HG03064 (cell line): ENCODE data around the gene AP1M2.
"Not testable (repeated sequence)": the region's sequence is repeated elsewhere in the genome, so short reads cannot be mapped to it uniquely, and the experiment has no call there.

ENCODE experiments used
- ATAC-seq: cut with Tn5 transposase; IDR thresholded peaks from one replicate; pipeline ENCODE4 v1.9.1; 2021; ENCODE audit warnings: low read depth; ENCODE audit not compliant: unreplicated experiment

Gene AP1M2

DNA sequence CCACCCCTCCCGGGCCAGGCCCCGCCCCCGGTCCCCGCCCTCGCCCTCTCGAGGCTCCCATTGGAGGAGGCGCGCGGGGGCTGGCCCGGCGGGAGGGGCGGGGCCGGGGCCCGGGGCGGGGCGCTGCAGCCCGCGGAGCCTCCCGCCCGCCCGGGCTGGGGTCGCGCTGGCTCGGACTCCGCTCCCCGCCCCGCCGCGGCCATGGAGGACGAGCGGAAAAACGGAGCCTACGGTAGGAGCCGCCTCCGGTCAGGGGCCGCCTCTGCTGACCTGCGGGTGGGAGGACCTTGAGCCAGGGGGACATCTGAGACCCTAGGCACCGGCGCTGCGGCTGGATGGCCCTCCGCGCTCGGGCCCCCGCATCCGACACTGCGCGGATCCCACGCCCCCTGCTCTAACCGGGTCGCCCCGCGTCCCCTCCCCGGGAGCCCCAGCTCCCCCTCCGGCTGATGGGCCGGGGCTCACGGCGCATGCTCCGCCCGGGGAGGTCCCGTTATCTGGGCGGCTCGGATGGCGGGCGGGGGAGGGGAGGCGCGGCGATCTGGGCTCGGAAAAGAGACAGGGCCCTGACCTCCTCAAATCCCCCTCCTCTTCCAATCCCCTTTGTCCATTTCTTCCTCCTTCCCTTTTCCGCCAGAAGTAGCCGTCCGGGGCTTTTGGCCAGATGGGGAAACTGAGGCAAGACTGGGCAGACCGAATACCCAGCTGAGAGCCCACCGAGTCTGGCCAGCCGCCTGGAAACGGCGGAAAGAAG, 15.4 kb upstream of the AP1M2 start:
- peak; percentile 43 for ATAC-seq

DNA sequence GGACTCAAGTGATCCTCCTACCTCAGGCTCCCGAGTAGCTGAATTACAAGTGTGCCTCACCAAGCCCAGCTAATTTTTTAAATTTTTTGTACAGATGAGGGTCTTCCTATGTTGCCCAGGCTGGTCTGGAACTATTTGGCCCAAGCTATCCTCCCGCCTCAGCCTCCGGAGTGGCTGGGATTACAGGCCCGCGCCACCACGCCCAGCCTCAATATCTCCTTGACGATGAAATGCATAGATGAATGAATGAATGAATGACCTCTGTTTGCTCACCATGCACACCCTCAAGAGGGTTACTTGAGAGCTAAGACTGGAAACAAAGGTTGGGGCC, 14.9 kb upstream of the AP1M2 start:
- ATAC-seq = no peak

DNA sequence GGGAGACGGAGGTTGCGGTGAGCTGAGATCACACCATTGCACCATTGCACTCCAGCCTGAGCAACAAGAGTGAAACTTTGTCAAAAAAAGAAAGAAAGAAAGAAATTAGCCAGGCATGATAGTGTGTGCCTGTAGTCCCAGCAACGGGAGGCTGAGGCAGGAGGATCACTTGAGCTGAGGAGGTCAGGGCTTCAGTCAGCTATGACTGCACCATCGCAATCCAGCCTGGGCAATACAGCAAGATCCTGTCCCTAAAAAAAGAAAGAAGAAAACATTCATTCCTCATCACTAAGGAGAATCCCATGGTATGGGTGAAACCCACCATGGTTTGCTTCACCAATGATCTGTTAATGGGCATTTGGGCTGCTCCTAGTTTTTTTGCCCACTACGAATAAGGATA, 13.0 kb upstream of the AP1M2 start:
- no peak for ATAC-seq

DNA sequence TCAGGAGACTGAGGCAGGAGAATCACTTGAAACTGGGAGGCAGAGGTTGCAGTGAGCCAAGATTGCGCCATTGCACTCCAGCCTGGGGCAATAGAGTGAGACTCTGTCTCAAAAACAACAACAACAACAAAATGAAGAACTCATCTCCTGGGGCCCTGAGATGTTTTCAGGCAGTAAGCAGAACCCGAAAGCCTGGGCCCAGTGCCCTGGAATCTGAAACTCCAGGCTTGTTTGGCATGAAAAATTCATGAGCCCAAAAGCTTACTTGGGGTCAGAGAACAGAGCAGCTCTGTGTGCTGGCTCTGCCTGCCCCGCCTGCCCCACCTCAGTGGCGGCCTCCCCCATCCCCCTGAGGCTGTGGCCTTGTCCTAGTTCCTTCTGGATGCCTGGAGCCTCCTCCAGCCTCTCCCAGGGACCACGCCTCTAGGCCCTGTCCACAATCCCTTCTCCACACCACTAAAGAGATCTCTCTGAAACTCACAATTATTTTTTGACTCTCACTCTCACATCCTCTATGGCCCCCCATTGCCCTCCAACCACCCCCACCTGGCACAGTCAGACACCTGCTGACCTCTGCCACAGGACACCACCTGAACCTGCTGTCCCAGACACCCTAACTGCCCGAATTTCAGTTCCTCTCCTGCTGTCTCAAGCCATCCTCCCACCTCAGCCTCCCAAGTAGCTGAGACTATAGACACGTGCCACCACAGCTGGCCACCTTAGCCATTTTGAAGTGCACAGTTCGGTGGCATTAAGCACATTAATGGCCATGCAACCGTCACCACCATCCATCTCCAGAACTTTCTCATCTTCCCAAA, 6.9 kb upstream of the AP1M2 start:
- no peak for ATAC-seq

DNA sequence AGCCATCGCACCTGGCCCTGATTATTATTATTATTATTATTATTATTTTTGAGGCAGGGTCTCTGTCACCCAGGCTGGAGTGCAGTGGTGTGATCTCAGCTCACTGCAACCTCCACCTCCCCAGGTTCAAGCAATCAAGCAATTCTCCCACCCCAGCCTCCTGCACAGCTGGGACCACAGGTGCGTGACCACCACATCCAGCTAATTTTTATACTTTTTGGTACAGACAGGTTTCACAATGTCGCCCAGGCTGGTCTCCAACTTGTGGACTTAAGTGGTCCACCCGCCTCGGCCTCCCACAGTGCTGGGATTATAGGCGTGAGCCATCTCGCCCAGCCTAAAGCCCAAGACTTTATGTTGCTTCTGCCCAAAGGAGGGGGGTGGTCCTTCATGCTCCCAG, 6.0 kb upstream of the AP1M2 start:
- no peak for ATAC-seq

DNA sequence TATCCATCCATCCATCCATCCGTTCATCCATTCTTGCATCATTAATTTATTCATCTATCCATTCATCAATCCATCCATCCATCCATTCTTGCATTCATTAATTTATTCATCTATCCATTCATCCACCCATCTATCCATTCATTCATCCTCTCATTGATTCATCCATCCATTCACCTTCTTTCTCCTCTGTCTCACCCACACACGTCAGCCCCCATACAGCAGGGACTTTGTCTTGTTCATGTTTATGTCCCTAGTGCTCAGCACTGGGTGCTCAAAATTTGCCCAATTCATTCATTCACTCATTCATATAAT, 683 bp upstream of the AP1M2 start:
- no peak for ATAC-seq

DNA sequence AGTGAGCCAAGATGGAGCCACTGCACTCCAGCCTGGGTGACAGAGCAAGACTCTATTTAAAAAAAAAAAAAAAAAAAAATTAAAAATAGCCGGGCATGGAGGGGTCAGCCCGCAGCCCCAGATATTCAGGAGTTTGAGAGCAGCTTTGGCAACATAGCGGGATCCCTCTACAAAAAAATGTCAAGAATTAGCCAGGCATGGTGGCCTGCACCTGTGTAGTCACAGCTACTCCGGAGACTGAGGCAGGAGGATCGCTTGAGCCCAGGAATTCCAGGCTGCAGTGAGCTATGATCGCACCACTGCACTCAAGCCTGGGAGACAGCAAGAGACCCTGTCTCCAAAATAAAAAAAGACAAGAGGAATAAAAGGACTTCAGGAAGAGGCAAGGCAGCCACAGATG, 716 bp downstream of the AP1M2 start:
- ATAC-seq = no peak

DNA sequence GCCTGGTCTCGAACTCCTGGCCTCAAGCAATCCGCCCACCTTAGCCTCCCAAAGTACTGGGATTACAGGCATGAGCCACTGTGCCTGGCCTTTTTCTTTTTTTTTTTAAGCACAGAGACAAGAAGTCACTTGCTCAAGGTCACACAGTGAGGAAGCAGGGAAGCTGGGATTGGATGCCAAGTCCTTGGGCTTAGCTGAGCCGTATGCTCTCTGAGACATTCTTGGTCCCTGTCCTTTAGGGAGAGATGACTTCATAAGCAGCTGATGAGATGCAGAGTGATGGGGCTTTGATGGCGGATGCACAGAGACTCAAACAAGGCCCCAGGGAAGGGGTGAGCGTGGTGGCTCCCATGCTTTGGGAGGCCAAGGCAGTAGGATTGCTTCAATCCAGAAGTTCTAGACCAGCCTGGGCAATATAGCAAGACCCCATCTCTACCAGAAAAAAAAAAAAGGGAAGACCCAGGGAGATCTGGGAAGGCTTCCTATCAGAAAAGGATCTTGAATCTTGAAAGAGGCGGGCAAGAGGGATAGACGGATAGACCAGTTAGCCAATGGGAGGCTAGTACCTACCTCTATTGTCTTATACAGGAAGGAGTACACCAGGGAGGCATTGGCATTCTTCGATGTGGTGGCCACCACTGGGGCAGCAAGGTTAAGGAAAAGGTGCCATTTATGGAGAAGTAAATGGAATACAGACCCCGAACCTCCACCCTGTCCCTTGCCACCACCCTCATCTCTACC, 3.9 kb downstream of the AP1M2 start:
- ATAC-seq = no peak

DNA sequence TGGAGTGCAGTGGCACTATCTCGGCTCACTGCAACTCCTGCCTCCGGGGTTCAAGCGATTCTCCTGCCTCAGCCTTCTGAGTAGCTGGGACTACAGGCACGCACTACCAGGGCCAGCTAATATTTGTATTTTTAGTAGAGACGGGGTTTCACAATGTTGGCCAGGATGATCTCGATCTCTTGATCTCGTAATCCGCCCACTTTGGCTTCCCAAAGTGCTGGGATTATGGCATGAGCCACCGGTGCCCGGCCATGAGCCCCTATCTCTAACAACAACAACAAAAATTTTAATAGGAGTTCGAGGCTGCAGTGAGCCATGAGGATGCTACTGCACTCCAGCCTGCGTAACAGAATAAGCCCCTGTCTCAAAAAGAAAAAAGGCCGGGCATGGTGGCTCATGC, 5.0 kb downstream of the AP1M2 start:
- no peak for ATAC-seq

DNA sequence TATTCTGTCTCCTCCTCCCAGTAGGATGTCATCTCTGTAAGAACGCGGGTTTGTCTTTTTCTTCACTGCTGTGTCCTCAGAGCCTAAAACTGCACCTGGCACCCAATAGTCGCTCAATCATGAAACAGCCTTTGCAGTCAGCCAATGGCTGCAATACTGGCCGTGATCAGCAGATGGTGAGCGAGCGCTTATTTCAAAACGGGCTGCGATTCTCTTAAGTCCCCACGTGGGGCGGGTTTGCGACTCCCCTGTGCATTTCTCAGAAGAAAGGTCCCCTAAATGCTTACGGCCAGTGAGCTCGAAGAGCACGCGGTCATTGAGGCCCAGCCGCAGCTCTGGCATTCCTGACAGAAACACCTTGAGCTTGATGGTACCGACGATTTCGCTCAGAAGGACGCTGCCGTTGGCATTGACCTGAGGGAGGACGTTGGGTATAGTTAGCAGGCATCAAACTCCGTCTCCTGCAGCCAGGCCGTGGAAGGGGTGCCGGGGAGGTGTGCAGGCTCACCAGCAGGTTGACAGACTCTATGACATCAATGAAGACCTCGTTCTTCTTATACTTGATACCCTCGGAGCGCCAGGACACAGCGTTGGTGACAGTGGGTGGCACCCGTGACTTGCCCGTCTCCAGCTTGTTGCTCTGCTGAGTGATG, 6.0 kb downstream of the AP1M2 start:
- no peak for ATAC-seq

DNA sequence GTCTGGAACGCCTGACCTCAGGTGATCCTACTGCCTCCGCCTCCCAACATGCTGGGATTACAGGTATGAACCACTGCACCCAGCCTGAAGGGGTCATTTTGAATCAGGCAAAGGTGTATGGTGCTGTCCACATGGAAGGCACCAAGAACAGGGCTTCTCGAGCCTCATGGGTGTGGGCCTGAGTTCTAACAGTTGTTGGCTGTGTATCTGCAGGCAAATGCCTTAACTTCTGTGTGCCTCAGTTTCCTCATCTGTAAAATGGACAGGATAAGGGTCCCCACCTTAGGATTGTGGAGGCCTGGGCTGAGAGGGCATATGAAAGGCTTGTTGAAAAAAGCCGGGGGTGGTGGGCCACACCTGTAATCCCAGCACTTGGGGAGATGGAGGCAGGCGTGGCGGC, 9.2 kb downstream of the AP1M2 start:
- no peak for ATAC-seq

DNA sequence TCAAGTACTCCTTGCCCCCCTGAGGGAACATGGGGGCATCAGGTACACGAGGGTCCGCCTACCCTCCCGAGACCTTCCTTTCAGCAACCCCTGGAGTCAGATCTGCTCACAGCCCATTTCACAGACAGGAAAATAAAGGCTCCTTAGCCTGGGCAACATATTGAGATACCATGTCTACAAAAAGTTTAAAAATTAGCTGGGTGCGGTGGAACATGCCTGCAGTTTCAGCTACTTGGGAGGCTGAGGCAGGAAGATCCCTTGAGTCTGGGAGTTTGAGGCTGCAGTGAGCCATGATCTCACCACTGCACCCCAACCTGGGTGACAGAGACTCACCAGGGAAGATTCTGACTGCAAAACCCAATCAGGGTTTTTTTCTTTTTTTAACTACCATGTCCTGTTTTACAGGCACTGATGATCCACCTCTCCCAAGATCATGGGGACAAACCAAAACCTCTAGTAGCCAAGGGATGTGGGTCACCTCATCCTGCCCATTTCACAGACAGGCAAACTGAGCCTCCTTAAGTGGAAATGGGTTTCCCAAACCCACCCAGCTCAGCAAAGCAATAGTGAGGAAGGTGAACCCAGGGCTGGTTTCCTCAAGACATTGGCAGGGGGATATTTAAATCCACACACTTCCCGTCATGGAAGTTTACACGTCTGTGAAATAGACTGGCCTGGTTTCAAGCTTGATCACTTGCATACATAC, 11.9 kb downstream of the AP1M2 start:
- no peak for ATAC-seq

DNA sequence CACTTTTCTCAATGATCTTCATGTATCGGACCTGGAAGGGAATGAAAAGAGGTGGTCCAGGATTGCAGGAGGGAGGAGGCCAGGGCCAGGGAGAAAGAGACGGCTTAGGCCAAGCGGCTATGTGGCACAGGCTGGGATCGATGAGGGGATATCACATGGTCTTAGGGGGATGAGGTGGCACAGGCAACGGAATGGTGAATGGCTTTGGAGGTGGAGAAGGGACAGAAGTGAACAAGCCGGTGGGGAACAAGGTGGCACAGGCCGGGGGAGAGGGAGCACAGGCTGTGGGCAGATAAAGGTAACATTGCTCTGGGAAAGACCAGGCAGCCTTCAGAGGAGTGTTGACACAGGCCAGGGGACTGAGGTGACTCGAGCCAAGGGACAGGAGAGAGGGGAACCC, 12.7 kb downstream of the AP1M2 start:
- ATAC-seq = no peak

DNA sequence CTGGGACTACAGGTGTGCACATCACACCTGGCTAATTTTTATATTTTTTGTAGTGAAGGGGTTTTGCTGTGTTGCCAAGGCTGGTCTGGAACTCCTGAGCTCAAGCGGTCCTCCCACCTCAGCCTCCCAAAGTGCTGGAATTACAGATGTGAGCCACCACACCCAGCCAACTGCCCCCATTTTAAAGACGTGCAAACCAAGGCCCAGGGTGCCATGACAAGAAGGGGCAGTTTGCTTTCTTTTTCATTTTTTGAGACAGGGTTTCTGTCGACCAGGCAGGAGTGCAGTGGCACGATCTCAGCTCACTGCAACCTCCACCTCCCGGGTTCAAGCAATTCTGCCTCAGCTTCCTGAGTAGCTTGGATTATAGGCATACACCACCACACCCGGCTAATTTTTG, 13.3 kb downstream of the AP1M2 start:
- ATAC-seq = not testable (repeated sequence)

DNA sequence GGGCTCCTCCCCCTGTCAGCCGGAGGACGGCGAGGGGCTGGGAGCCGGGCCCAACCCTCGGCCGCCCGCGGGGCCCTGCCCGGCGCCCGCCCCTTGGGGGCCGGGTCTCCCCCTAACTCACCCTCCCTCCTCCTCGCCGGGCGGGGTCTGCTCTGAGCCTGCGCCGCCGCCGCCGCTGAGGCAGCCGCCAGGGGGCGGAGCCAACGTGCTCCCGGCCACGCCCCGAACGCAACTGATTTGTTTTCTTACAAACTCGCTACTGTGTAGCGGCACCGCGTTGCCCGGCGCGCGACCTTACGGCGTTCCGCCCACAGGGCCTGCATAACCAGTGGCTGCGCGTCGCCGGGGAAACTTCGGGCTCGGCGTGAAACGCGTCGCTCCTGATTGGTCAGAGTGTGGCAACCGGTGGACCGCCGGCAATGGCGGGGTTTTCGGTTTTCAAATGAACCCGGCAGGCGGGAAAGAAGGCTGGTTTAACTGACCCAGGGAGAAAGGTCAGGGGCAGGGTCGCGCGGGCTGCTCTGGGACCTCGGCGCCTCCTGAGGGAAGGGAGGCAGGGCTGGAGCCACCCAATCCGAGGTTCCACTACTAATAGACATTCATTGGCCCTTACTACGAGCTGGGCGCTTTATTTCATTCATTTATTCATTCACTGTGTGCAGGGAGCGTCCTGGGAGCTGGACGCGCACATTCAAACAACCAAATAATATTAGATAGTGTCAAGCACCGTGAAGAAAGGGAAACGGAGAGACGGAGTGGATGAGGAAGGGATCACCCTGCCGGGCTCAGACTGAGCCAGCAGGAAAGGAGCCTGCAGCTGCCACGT, 18.1 kb downstream of the AP1M2 start, which contains the start of gene CDKN2D:
CDKN2D (minus strand) TSS at position 154 of the 826 bp plus-strand sequence. CDS start 326 bp downstream, outside the sequence.
- peak; percentile 57 for ATAC-seq

DNA sequence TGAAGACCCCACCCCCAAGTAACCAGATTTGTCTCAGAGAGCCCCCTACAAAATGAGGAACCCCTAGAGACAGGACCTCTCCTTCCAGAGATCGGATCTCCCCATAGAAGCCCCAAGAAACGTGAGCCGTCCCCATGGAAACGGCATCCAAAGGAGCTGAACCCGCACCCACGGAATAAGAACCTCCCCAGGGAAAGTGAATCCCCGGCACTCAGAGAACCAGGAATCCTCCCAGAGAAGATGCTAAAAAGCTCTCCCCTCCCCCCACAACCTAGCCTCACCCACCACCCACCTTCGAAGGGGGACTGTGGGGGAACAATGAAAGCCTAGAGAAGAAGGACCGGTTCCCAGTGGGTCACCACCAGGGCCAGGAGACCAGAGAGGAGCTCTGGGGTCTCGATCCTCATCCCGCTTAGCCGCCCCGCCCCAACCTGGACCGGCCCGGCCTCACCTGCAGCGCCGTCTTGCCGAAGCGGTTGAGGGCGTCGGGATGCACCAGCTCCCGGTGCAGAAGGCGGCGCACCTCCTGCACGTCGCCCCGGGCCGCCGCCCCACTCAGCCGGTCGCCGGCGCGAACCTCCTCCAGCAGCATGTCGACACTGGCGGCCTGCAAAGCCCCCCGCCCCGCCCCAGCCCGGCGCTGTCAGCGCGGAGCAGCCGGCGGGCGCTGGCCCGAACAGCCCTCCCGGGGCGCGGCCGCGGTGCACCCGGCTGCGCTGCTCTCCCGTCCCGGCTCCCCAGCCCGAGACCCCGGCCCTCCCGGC, 18.9 kb downstream of the AP1M2 start:
- ATAC-seq = peak; percentile 16

DNA sequence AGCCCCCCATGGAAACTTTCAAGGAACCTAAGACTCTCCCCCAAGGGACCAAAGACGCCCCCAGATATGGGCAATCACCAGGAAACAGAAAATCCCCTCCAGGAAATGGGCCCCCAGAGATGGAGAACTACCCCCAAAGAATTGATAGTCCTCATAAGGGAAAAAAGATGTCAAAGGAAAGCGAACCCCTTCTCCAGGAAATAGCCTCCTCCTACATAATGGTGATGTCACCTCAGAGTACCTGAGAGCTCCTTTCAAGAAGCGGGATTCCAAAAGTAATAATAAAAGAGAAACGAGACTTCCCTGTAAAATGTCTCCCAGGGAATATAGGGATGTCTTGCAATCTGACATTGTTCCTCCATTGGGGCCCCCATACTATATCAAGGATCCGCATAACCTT, 19.5 kb downstream of the AP1M2 start:
- ATAC-seq = no peak

DNA sequence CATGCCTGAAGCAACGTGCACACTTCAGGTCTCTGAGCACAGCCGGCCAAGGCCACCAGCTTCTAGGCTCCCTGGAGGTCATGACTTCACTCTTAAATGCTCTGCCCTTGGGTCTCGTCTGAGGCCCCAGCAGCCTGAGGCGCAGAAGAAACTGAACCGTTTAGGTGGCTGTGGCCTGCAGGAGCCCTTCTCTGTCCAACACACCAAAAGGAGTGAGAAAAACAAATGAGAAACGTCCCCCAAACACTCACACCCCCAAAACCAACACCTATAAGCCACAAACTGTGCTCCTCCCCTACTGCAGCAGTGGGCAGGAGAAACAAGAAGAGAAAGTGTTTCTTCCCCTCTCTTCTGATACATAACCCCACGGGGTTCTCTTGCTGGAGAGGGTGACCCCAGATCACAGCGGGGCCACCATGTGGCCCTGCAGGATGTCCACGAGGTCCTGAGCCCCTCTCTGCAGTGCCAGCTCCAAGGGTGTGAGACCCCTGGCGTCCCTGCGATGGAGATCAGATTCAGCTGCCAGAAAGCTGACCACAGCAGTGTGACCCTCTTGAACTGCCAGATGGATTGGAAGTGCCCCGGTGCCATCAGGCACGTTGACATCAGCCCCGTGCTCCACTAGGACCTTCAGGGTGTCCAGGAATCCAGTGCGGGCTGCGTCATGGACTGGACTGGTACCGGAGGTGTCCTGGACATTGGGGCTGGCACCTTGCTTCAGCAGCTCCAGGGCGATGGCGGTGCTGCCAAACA, 20.3 kb downstream of the AP1M2 start:
- no peak for ATAC-seq

DNA sequence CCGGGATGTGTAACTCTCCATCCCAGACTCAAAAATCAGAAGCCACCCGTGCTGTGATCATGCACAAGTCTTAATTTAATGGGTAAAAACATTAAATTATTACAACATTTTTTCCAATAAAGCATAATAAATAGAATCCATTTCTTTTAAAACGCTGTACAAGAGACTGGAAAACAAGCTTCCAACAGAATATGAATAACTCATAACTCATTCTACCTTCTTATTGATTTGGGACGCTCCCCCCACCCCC, 20.8 kb downstream of the AP1M2 start:
- ATAC-seq = no peak
